MG63 (cell line): ENCODE data around the gene CASP10. TPM values are rescaled to one million over a fixed set of nuclear protein-coding genes. Genes with fewer than 3 reads are reported as not detected.

Experiments
- DNase-seq: peaks from one replicate; pipeline ENCODE4 v3.0.0-alpha.2; 2020
- H3K27me3 ChIP-seq: fragments of 250-450 bp; sonication (Bioruptor Pico); 2 replicates; pipeline ENCODE4 v1.5.1; 2020; ENCODE audit warnings: mild to moderate bottlenecking, moderate library complexity
- H3K36me3 ChIP-seq: fragments of 250-450 bp; sonication (Bioruptor Pico); 2 replicates; pipeline ENCODE4 v1.5.1; 2020; ENCODE audit warnings: mild to moderate bottlenecking, moderate library complexity
- H3K4me3 ChIP-seq: fragments of 250-450 bp; sonication (Bioruptor Pico); 2 replicates; pipeline ENCODE4 v1.5.1; 2020; ENCODE audit warnings: mild to moderate bottlenecking, moderate library complexity
- H3K9me3 ChIP-seq: fragments of 250-450 bp; sonication (Bioruptor Pico); 2 replicates; pipeline ENCODE4 v1.5.1; 2020; ENCODE audit warnings: mild to moderate bottlenecking, moderate library complexity
- total RNA-seq: library from RNA; depleted of rRNA; stranded (reverse); fragments of >200 nt; shearing (Covaris generic); gene quantifications from 2 replicates; pipeline ENCODE4 v1.2.3, GENCODE V29; 2014; ENCODE audit warnings: low replicate concordance

CASP10 gene
- total RNA-seq, 1 experiment from 2014 or later = 4.7 TPM

DNA sequence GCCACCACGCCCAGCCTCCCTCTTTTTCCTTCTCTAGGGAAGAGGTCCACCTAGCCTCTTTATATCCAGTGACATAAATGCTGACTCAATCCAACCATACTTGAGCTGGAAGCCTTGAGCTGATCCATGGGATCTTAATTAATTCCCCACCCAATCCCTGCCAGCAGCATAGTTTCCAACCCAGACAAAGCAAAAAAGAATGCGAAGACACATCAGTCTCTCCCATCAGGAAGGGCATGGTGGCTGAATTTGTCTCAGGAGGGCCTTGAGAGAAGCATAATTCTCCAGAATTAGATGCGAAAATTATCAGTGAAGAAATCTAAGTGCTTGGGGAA, 22.5 kb downstream of the CASP10 start:
- H3K27me3 ChIP-seq = no peaks in the 10 kb centered on the region
- no peak for DNase-seq
- no peaks in the 10 kb centered on the region for H3K9me3 ChIP-seq
- H3K36me3 ChIP-seq = no peaks in the 10 kb centered on the region
- H3K4me3 ChIP-seq = no peak overlapping the region

GRCh38 chr2:201208563-201209252, 25.8 kb downstream of the CASP10 start:
- H3K36me3 ChIP-seq = no peaks in the 10 kb centered on the region
- no peak for DNase-seq

DNA sequence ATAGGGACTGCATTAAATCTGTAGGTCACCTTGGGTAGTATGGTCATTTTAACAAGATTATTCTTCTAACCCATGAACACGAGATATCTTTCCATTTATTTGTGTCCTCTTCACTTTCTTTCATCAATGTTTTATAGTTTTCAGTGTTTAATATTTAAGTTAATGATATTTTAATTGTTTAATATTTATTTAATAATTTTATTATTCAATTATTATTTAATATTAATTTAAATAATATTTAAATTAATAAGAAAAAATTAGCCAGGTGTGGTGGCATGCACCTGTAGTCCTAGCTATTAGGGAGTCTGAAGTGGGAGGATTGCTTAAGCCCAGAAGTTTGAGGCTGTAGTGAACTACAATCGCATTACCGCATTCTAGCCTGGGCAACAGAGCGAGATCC, 33.0 kb downstream of the CASP10 start:
- no peaks in the 10 kb centered on the region for H3K9me3 ChIP-seq
- DNase-seq = no peak
- H3K27me3 ChIP-seq = no peaks in the 10 kb centered on the region
- H3K4me3 ChIP-seq = no peak overlapping the region
- H3K36me3 ChIP-seq = no peaks in the 10 kb centered on the region; the same call in 1 of the 2 replicates

More at GRCh38 chr2:201208563-201209252, 25.8 kb downstream of the CASP10 start:
- no peak overlapping the region for H3K4me3 ChIP-seq
- no peaks in the 10 kb centered on the region for H3K9me3 ChIP-seq
- H3K27me3 ChIP-seq = no peaks in the 10 kb centered on the region

DNA sequence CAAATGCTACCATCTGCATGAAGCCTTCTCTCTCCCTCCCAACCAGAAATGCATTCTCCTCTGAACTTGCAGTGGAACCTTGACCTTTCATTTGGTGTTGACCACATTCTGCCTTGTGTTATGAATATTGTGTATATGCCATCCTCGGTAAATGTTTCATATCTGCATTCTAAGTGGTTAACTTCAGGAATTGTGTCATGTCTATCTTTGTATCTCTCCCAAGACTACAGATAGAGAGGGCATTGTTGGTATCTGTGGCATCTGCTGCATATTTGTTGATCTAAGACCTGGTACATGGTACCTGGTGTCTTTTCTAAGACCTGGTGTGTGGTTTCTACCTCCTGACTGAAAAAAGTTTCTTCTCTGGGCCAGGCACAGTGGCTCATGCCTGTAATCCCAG, 34.0 kb downstream of the CASP10 start:
- Histone ChIP-seq H3K4me3 (no peak overlapping the region), H3K36me3 (no peaks in the 10 kb centered on the region; the same call in 1 of the 2 replicates), H3K9me3 (no peaks in the 10 kb centered on the region), H3K27me3 (no peaks in the 10 kb centered on the region)
- DNase-seq = no peak

DNA sequence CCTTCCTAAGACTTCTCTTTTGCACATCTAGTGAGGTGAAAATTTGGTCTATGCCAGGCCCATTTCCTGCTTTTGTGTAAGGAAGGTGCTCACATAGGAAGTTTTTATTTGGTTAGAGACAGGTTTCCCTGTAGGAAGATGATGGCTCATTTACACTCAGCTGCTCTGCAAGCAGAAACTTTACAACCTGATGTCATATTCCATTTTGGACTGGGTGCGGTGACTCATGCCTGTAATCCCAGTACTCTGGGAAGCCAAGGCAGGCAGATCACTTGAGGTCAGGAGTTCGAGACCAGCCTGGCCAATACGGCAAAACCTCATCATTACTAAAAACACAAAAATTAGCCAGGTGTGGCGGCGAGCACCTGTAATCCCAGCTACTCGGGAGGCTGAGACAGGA, 35.8 kb downstream of the CASP10 start:
- Histone ChIP-seq H3K9me3 (no peaks in the 10 kb centered on the region), H3K36me3 (no peaks in the 10 kb centered on the region; the same call in 1 of the 2 replicates), H3K4me3 (no peak overlapping the region), H3K27me3 (no peaks in the 10 kb centered on the region)
- DNase-seq = peak; percentile 66

GRCh38 chr2:201219328-201220096, 36.6 kb downstream of the CASP10 start:
- H3K36me3 ChIP-seq = no peaks in the 10 kb centered on the region; the same call in 1 of the 2 replicates
- no peak for DNase-seq
- H3K27me3 ChIP-seq = no peaks in the 10 kb centered on the region
- H3K9me3 ChIP-seq = no peaks in the 10 kb centered on the region
- H3K4me3 ChIP-seq = no peak overlapping the region

DNA sequence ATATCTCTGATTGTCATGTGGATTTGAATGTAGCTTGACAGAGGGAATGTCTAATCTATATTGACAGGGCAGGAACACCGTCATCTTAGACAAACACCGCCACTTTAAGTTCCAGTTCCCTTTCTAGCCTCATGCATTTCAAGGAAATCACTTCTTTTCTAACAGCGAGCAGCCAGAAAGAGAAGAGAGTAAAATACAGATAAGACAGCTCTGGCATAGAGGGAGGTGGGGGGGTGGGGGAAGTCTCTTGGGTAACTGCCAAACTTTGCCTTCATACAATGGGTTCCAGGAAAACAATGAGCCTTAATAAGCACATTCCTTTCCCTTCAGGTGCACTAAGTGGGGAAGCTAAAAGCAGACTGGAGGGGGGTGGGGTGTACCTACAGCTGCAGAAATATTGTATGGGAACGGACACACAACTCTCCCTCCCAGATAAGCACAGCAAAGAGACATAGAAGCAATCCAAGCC, 37.2 kb downstream of the CASP10 start:
- DNase-seq = no peak
- Histone ChIP-seq H3K36me3 (no peaks in the 10 kb centered on the region; the same call in 1 of the 2 replicates), H3K27me3 (no peaks in the 10 kb centered on the region), H3K4me3 (no peak overlapping the region), H3K9me3 (no peaks in the 10 kb centered on the region)

DNA sequence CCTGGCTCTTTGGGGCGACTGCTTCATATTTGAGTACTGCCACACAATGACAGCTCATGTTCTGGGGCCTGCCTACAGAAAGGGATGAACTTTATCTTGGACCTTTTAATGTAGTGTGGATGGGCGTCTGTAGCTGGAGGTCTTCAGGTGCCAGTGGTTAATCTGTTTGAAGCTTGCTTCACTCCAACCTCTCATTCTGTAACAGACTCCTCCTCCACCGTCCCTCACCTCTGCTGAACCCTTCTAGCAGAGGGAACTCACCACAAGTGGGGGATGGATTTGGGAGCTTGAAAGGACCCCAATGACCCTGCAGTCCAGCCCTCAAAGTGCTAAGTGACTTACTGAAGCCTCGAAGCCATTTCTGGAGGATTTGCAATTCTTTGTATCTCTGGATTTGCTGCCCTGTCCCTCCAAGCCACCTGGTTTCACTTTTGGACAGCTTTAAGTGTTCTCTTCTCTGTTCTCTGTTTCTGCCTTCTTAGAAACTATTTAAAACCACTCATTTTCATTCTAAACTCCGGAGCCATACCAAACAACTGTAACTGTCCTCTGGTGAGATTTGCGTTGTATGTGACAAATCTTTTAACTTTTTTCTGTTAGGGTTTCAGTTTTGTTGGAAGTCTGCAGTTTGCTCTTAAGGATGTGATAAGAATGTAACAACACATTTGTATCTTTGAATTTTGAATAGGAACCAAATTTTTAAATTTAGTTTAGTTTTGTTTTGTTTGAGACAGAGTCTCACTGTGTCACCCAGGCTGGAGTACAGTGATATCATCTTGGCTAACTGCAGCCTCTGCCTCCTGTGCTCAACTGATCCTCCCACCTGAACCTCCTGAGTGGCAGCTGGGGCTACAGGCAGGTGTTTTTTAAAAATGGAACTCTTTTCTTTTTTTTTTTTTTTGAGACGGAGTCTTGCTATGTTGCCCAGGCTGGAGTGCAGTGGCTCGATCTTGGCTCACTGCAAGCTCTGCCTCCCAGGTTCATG, 40.4 kb downstream of the CASP10 start:
- no peaks in the 10 kb centered on the region for H3K27me3 ChIP-seq
- no peaks in the 10 kb centered on the region for H3K9me3 ChIP-seq
- DNase-seq = no peak
- no peaks in the 10 kb centered on the region; the same call in 1 of the 2 replicates for H3K36me3 ChIP-seq
- H3K4me3 ChIP-seq = no peak overlapping the region

- H3K4me3 ChIP-seq = no peak overlapping the region
- no peaks in the 10 kb centered on the region for H3K9me3 ChIP-seq
- H3K36me3 ChIP-seq = no peaks in the 10 kb centered on the region
- DNase-seq = peak; percentile 26
- no peaks in the 10 kb centered on the region for H3K27me3 ChIP-seq
These were observed 45.5 kb downstream of the CASP10 start for GRCh38 chr2:201228271-201228911.

DNA sequence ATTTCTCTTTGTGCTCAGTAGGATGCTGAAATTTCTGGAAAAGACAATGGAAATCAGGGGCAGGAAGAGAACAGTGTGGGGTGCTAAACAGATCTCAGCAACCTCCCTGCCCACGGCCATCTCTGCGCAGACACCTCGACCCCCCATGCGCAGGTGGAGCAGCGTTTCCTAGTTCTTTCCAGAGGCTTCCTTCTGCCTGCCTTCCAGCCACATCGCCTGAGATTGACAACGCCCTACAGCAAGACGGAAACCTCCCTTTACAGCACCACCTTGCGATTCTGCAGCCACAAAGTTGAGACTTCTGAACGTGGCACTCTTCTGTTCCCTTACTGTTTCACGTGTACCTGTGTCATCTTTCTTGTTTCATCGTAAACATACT, 46.0 kb downstream of the CASP10 start:
- no peak for DNase-seq
- no peak overlapping the region for H3K4me3 ChIP-seq
- no peaks in the 10 kb centered on the region for H3K36me3 ChIP-seq
- no peaks in the 10 kb centered on the region for H3K9me3 ChIP-seq
- H3K27me3 ChIP-seq = no peaks in the 10 kb centered on the region

DNA sequence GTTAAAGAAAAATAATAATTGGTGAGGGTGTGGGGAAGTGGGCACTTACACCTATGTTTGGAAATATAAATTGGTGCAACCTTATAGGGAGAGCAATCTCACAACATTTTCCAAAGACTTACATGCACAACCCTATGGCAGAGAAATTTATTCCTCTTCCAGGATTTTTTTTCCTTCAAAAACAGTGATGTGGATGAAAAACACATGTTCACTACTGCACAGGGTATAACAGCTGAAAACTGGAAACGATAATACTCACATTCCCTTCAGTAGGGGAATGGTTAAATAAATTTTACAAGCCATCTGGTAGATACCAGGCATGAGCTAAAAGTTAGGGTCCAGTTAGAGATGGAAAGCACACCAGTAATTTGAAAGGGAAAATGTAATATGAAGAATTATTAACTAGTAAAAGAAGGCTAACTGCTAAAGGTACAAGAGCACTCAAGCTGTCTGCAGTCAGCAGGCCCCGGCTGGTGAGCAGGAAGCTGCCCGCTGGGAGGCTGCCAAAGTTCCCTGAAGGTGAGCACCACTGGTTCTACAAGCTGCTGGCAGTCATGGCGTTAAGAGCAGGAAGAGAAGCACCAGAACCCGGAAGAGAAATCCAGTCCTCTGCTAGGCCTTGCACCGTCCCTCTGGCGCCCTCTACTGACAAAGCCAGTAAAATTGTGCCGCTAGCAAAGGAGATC, 49.0 kb downstream of the CASP10 start:
- no peaks in the 10 kb centered on the region for H3K36me3 ChIP-seq
- H3K4me3 ChIP-seq = 0 out of 2 replicates have a peak overlapping the region, but pooled peaks have one; percentile 7
- H3K9me3 ChIP-seq = no peaks in the 10 kb centered on the region
- H3K27me3 ChIP-seq = no peaks in the 10 kb centered on the region
- DNase-seq = peak; percentile 90

DNA sequence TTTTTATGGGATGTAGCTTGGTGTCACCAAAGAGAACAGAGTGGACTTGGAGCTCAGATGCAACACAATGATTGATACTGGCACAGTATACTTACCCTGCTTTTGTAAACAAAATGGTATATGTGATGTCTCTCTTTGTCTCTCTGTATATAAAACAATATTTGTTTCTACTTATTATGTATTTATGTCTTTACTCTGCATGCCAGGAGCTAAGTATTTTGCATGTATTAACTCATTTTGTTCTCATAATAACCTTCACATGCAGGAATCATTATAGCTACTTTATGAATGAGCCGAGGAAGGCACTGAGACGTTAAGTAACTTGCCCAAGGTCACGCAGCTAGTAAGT, 49.5 kb downstream of the CASP10 start:
- no peak for DNase-seq
- Histone ChIP-seq H3K9me3 (no peaks in the 10 kb centered on the region), H3K4me3 (no peak overlapping the region), H3K27me3 (no peaks in the 10 kb centered on the region), H3K36me3 (no peaks in the 10 kb centered on the region)

- H3K36me3 ChIP-seq = no peaks in the 10 kb centered on the region
- H3K9me3 ChIP-seq = no peaks in the 10 kb centered on the region
- peak; percentile 70 for DNase-seq
- H3K4me3 ChIP-seq = peak overlapping the region; percentile 44
- no peaks in the 10 kb centered on the region for H3K27me3 ChIP-seq
These were observed 50.4 kb downstream of the CASP10 start for GRCh38 chr2:201233192-201233811.

DNA sequence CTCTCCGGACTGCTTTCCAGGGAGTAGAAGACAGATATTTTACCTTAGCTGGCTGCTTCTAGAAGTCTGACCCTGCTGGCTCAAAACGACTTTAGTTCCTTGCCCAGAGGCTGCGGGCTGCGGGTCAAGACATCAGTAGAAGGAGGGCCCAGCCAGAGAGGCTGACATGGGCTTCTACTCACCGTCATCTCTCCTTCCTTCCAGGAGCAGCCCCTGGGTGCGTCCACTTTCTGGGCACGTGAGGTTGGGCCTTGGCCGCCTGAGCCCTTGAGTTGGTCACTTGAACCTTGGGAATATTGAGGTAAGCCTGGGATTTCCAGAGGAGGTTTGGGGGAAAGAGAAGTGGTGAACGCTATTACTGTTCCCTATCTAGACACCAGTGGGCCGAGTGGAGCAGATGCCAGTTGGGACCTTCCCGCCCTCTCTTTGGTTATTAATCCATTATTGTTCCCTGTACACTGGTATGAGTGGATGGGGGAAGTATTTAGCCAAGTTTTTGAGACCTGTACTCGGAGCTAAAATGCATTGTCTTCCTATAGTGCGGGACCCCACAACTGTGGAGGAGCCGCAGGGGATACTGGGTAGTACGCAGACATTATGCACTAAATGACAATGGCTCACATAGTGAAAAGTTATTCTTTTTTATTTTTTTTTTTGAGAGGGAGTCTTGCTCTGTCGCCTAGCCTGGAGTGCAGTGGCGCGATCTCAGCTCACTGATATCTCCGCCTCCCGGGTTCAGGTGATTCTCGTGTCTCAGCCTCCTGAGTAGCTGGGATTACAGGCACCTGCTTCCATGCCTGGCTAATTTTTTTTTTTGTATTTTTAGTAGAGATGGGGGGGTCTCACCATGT, 51.1 kb downstream of the CASP10 start:
- Histone ChIP-seq H3K9me3 (no peaks in the 10 kb centered on the region), H3K27me3 (no peaks in the 10 kb centered on the region), H3K36me3 (no peaks in the 10 kb centered on the region), H3K4me3 (peak overlapping the region; percentile 44)
- no peak for DNase-seq

DNA sequence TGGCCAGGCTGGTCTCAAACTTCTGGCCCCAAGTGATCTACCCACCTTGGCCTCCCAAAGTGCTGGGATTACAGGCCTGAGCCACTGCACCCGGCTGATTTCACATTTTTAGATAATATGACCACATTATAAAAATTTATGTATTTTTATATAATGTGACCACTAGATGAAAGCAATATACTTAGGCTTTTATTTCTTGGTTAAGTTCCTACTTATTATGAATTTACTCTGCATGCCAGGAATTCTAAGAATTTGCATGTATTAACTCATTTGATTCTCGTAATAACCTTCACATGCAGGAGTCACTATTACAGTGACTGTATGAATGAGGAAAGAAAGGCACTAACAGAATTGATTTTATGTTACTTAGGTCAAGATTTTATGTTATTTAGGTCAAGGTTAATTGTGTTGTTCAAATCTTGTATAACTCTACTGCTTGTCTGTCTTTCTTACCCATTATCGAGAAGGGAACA, 51.8 kb downstream of the CASP10 start:
- Histone ChIP-seq H3K9me3 (no peaks in the 10 kb centered on the region), H3K36me3 (no peaks in the 10 kb centered on the region), H3K4me3 (peak overlapping the region; percentile 44), H3K27me3 (no peaks in the 10 kb centered on the region)
- no peak for DNase-seq
